Mucosa of rectum (tissue), 2 donors: Measurements from ENCODE around the gene LCN6.

Source experiments
- H3K27ac ChIP-seq, 2 donors: one replicate each; pipeline ENCODE4 v1.7.0; 2013; ENCODE audit warnings: inconsistent platforms in 2 of 2, low read depth in 2 of 2, low read length in 2 of 2
- H3K27me3 ChIP-seq, 2 donors: one replicate each; pipeline ENCODE4 v1.7.0; 2013; ENCODE audit warnings: low read length in 2 of 2; ENCODE audit not compliant: control insufficient read depth in 2 of 2, insufficient read depth in 2 of 2
- H3K36me3 ChIP-seq, 2 donors: one replicate each; pipeline ENCODE4 v1.7.0; 2013; ENCODE audit warnings: low read length in 2 of 2; ENCODE audit not compliant: control insufficient read depth in 2 of 2, insufficient read depth in 2 of 2
- H3K4me1 ChIP-seq, 2 donors: one replicate each; pipeline ENCODE4 v1.7.0; 2013; ENCODE audit warnings: low read length in 2 of 2, mild to moderate bottlenecking in 1 of 2; ENCODE audit not compliant: control insufficient read depth in 2 of 2, insufficient read depth in 2 of 2
- H3K4me3 ChIP-seq, 2 donors: one replicate each; pipeline ENCODE4 v1.7.0; 2013; ENCODE audit warnings: low read length in 2 of 2
- H3K9ac ChIP-seq, 2 donors: one replicate each; pipeline ENCODE4 v1.7.0; 2013; ENCODE audit warnings: low read length in 2 of 2, low read depth in 1 of 2, mild to moderate bottlenecking in 1 of 2
- H3K9me3 ChIP-seq, 2 donors: one replicate each; pipeline ENCODE4 v1.7.0; 2013; ENCODE audit warnings: low read length in 2 of 2; ENCODE audit not compliant: control insufficient read depth in 2 of 2
- donor health status: healthy.
- donor health status: Normal muscosa, but diverticular disease.

The LCN6 gene

DNA sequence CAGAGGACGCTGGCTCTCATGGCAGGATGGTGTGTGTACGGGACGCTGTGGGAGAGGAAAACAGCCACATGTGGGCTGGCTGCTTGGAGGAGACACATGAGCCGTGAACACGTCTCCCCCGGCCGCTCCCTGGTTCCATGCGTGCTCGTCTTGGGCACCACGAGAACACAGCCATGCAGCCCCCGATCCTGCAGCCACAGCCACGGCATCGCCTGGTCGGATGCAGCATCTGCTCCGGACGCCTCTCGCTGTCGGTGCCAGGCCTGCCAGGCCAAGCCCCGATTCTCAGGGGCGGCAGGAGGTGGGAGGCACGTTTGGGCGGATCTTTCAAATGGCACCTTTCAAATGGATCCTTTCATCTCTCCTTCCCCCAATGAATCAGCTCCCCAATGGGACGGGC lies 8.8 kb downstream of the LCN6 start:
- H3K9me3 ChIP-seq: no peaks in the 10 kb centered on the region
- no peak overlapping the region for H3K4me3 ChIP-seq
- H3K27ac ChIP-seq: no peak overlapping the region
- no peak overlapping the region for H3K9ac ChIP-seq
- H3K36me3 ChIP-seq: no peaks in the 10 kb centered on the region
- H3K4me1 ChIP-seq: no peaks in the 10 kb centered on the region
- H3K27me3 ChIP-seq: peaks cover 18 to 36% of the 10 kb centered on the region in 2 donors

DNA sequence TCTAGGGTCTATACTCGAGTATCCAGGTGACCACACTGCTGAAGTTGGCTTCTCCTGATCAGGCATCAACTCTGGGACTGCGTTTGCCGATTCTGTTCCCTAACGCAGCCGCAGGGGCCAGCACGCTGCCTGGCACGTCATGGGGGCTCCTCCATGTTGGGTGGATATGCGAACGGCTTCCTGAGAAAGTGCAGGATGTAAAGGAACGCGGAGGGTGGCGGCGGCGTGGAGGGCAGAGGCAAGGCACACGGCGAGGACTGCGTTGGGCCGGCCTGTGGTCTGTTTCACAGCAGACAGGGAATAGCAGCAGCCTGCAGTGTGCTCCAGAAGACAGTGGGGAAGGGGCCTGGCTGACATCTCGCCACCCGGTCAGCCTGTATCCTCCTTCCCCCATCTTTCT lies 9.4 kb downstream of the LCN6 start:
- Histone ChIP-seq H3K4me1 (no peaks in the 10 kb centered on the region), H3K4me3 (no peak overlapping the region), H3K9ac (no peak overlapping the region), H3K36me3 (no peaks in the 10 kb centered on the region), H3K27me3 (peaks cover 16 to 36% of the 10 kb centered on the region in 2 donors), H3K27ac (no peak overlapping the region), H3K9me3 (no peaks in the 10 kb centered on the region)

DNA sequence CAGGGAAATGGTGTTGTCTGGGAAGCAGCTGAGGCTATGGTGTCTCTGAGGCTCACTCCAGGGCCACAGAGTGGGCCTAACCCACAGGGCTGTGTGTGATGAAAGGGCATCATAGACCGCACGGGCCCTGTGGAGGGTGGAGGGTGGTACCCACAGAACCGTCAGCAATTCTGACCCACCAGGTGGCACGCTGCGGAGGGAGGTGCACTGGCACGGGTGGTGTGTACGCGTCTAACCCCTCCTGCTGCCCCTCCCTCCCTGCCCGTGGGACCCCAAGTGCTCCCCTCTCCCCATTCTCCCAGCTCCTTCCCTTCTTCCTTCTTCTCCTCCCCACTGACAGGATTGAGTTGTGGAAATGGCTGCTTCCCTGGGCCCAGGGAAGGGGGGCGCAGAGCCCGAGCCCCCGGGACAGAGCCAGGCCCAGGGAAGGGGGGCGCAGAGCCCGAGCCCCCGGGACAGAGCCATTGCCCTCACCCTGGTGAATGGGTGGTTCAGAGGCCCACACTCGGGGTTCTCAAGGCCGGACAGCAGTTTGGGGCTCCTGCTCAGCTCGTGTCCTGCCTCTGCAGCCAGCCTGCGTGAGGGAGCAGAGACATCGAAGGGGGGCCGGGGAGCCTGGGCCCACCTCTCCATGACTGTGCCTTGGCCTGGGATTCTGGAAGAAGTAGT lies 12.4 kb downstream of the LCN6 start:
- Histone ChIP-seq H3K4me3 (no peak overlapping the region), H3K27ac (no peak overlapping the region), H3K9ac (no peak overlapping the region), H3K27me3 (peaks cover 2 to 13% of the 10 kb centered on the region in 2 donors), H3K4me1 (no peaks in the 10 kb centered on the region), H3K36me3 (no peaks in the 10 kb centered on the region), H3K9me3 (no peaks in the 10 kb centered on the region)

DNA sequence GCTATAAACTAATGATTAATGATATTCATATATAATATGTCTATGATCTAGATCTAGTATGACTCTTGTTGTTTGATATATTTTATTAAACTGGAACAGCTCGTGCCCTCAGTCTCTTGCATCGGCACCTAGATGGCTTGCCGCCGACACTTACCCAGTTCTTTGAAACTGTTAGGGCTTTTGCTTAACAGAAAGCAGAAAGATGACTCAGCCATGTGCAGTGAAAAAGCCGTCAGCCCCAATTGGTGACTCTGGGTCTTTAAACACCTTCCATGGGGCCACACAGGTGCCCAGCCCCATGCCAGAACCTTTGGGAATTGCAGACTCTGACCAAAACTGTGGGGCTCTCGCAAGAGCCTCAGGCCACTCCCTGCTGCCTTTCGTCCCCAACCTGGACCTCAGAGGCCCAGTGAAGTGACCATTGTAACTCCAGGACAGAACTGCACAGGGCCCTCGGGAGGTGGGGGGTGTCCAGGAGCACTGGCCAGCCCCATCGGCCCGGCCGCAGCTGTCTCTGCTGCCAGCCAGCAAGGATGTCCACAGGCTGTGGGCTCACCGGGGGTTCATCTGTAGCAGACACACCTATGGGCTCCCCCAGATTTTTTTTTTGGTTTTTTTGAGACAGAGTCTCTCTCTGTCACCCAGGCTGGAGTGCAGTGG lies 13.4 kb downstream of the LCN6 start:
- Histone ChIP-seq H3K4me3 (no peak overlapping the region), H3K9ac (no peak overlapping the region), H3K27me3 (peaks cover 0 to 4% of the 10 kb centered on the region in 2 donors), H3K4me1 (no peaks in the 10 kb centered on the region), H3K9me3 (no peaks in the 10 kb centered on the region), H3K36me3 (no peaks in the 10 kb centered on the region), H3K27ac (no peak overlapping the region)

DNA sequence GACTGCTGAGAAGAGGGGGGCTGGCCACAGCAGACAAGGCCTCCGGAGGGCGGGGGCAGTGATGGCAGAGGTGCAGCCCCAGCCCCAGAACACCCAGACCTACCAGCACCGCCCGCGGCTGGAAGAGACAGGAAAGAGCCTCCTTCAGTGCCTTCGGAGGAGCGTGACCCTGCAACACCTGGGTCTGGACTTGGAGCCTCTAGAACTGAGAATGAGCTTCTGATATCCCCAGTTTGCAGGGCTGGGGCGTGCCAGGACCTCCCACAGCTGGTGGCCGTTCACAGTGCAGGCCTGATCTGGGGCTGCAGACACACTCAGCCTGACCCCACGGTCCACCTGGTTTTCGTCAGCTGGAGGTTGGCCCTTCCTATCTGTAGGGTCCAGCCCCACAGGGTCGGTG lies 14.7 kb downstream of the LCN6 start:
- H3K4me1 ChIP-seq: peaks cover 4 to 6% of the 10 kb centered on the region in 2 donors

DNA sequence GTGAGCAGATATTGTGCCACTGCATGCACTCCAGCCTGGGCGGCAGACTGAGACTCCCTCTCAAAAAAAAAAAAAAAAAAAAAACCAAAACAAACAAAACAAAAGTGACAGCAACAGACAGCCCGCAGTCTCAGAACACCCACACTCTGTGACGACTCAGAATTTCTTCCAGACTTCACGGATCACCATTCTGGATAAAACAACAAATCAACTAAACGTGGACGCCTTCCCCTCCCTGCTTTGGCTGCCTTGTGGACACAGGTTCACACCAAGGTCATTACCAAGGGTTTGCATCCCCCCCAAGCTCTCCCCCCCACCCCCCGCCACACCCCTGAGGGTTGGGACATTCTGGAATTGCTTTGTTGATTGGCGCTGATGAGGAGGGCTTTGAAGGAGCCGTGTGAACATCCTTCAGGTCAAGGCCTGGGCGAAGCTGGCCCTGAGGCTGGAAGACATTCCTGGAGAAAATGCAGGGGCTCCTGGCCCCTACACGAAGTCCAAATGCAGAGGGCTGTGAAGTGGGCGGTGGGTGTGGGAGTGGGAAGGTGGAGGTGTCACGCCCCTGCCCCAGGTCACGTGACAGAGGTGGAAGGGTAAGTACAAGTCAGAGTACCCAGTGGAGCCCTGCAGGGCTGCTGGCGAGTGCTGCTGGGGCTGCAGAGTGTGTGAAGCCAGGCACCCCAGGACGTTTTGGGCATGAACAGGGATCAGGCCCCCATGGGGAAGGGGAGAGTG lies 15.7 kb downstream of the LCN6 start:
- H3K27ac ChIP-seq: no peak overlapping the region
- no peaks in the 10 kb centered on the region for H3K27me3 ChIP-seq
- no peaks in the 10 kb centered on the region for H3K9me3 ChIP-seq
- no peak overlapping the region for H3K4me3 ChIP-seq
- peaks cover 9 to 11% of the 10 kb centered on the region in 2 donors for H3K4me1 ChIP-seq
- no peaks in the 10 kb centered on the region for H3K36me3 ChIP-seq
- H3K9ac ChIP-seq: no peak overlapping the region

More for the DNA sequence above, 14.7 kb downstream of the LCN6 start:
- Histone ChIP-seq H3K27ac (no peak overlapping the region), H3K9me3 (no peaks in the 10 kb centered on the region), H3K4me3 (no peak overlapping the region), H3K9ac (no peak overlapping the region), H3K27me3 (no peaks in the 10 kb centered on the region), H3K36me3 (no peaks in the 10 kb centered on the region)

DNA sequence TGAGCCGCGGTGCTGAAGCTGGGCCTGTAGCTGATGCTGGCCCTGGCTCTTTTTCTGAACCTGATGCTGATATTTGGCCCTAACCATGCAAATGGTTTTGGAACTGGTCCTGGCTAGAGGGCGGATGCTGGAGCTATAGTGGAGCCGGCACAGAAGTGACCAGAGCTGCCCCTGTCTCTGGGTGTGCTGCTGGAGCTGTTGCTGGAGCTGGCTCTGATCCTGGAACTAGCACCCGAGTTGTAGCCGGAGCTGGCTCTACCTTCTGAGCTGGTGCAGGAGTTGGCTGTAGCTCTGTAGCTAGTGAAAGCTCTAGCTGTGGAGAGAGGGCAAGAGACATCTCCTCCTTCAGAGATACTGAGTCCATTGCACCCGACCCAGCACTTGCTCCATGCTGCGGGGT lies 18.4 kb downstream of the LCN6 start:
- no peak overlapping the region for H3K27ac ChIP-seq
- H3K9ac ChIP-seq: no peak overlapping the region
- peaks cover 9 to 15% of the 10 kb centered on the region in 2 donors for H3K36me3 ChIP-seq
- H3K4me1 ChIP-seq: peaks cover 28% of the 10 kb centered on the region in 2 donors
- no peak overlapping the region for H3K4me3 ChIP-seq
- no peaks in the 10 kb centered on the region for H3K9me3 ChIP-seq
- no peaks in the 10 kb centered on the region for H3K27me3 ChIP-seq

DNA sequence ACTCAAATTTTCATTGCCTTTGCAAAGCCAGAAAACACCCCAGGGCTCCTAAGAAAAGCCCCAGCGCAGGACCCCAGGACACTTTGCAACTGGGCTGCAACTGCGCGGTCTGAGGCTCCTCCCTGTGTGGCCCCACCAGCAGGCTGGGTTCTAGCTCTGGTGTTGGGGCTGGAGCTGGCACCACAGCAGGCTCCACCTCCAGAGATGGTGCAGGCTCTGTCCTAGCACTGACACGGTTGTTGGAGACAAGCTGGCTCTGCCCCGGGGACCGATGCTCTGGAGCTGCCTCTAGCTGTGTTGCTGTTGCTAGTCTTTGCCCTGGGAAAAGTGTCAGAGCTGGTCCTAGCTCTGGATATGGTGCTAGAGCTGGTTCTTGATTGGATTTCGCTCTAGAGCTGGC lies 19.2 kb downstream of the LCN6 start:
- H3K27ac ChIP-seq: no peak overlapping the region

DNA sequence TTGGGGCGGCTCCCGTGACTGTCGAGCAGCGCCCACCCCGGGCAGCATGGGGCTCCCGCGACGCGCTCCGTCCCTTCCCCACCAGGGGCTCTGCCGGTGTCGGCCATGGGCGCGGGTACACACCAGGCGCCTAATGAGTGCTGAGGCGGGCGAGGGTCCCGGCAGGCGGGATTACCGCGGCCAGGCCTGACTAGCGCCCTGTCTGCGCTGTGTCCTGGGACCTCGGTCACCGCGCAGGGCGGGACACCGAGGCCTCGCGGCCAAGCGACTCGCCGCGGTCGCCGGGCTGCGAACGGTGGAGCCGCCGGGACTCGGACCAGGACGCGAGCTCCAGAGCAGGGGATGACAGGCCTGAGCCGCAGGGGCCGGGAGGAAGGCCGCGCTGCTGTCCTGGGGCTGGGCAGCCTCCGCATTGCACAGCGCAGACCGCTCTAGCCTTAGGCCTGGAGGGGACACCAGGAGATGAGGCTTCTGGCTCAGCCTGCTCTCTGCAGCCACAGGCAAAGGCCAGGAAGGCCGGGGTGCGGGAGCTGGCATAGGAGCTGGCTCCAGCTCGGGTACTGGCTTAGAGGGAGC lies 19.7 kb downstream of the LCN6 start:
- no peaks in the 10 kb centered on the region for H3K27me3 ChIP-seq
- H3K36me3 ChIP-seq: peaks cover 19 to 24% of the 10 kb centered on the region in 2 donors
- H3K27ac ChIP-seq: no peak overlapping the region
- H3K9ac ChIP-seq: peak overlapping the region; percentile 60 to 67
- peak overlapping the region; percentile 67 to 96 for H3K4me3 ChIP-seq
- H3K4me1 ChIP-seq: peaks cover 28% of the 10 kb centered on the region in 2 donors
- H3K9me3 ChIP-seq: no peaks in the 10 kb centered on the region

More for the DNA sequence above, 19.2 kb downstream of the LCN6 start:
- Histone ChIP-seq H3K27me3 (no peaks in the 10 kb centered on the region), H3K9me3 (no peaks in the 10 kb centered on the region), H3K4me3 (peak overlapping the region in 1 of 2 donors; percentile 96), H3K4me1 (peaks cover 28% of the 10 kb centered on the region in 2 donors), H3K9ac (peak overlapping the region in 1 of 2 donors; percentile 67), H3K36me3 (peaks cover 14 to 19% of the 10 kb centered on the region in 2 donors)
